Measurements from ENCODE around the gene ZYG11A. TPM values are rescaled to one million over a fixed set of nuclear protein-coding genes. Genes with fewer than 3 reads are reported as not detected.

Gene ZYG11A
- total and polyA plus RNA-seq, 2 of the 13 experiments (the other 11 are each of a cell fraction or from before 2014, with no cell fraction given), result not detected

DNA sequence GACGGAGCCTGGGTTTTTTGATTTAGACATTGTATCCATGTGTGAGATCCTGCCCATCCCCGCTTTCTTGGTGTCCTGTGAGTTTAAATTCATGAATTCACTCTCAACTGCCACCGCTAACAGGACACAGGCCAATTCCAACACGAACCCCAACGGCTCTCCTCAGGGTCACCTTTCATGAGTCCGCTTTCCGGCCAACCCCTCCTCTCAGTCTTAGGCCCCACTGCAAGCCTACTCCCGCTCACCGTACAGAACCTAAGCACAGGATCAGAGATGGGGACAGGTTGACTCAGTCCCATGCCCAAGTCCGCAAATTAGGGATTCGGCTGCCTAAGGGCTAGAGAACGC is 84.3 kb downstream of the ZYG11A start (continued):
- TF ChIP-seq ZNF274 (CRISPR knock-in tag; IDR thresholded peaks at IDR 0.05) (peak; percentile 9; the same call in 1 of the 2 replicates), DMAP1 (CRISPR knock-in tag; IDR thresholded peaks at IDR 0.05) (0 out of 2 replicates have a peak, but pooled peaks have one; percentile 7), SRY (CRISPR knock-in tag; IDR thresholded peaks at IDR 0.05) (no peak), ZFY (CRISPR knock-in tag; IDR thresholded peaks at IDR 0.05) (peak; percentile 52; the same call in 1 of the 2 replicates), EED (CRISPR knock-in tag; IDR thresholded peaks at IDR 0.05) (no peak), TOE1 (CRISPR knock-in tag; IDR thresholded peaks at IDR 0.05) (no peak), ESRRA (CRISPR knock-in tag; IDR thresholded peaks at IDR 0.05; ENCODE audit: low read depth) (peak; percentile 68; the same call in 1 of the 2 replicates), ZNF501 (CRISPR knock-in tag; IDR thresholded peaks at IDR 0.05) (peak; percentile 23; the same call in 1 of the 2 replicates), ZNF230 (CRISPR knock-in tag; IDR thresholded peaks at IDR 0.05) (no peak), NFE2 (CRISPR knock-in tag; IDR thresholded peaks at IDR 0.05) (no peak), GABPA (IDR thresholded peaks at IDR 0.05; ENCODE audit: low read depth, low read length) (no peak), GABPA (CRISPR knock-in tag; IDR thresholded peaks at IDR 0.05; ENCODE audit: low read depth) (no peak), ZNF20 (CRISPR knock-in tag; IDR thresholded peaks at IDR 0.05) (no peak), FOSL2 (CRISPR knock-in tag; IDR thresholded peaks at IDR 0.05) (0 out of 2 replicates have a peak, but pooled peaks have one; percentile 35), GZF1 (CRISPR knock-in tag; IDR thresholded peaks at IDR 0.05) (0 out of 2 replicates have a peak, but pooled peaks have one; percentile 50), GFI1 (CRISPR knock-in tag; IDR thresholded peaks at IDR 0.05; ENCODE audit: borderline replicate concordance) (no peak), ZNF572 (CRISPR knock-in tag; IDR thresholded peaks at IDR 0.05) (no peak), PHF20 (CRISPR knock-in tag; IDR thresholded peaks at IDR 0.05) (peak; percentile 16; the same call in 1 of the 2 replicates), ZNF138 (CRISPR knock-in tag; IDR thresholded peaks at IDR 0.05; ENCODE audit: low read depth) (no peak), ZFP1 (CRISPR knock-in tag; IDR thresholded peaks at IDR 0.05) (no peak), YEATS2 (CRISPR knock-in tag; IDR thresholded peaks at IDR 0.05; ENCODE audit: borderline replicate concordance) (no peak), RBAK (CRISPR knock-in tag; IDR thresholded peaks at IDR 0.05) (peak; percentile 87; the same call in 1 of the 2 replicates), HDAC2 (CRISPR knock-in tag; IDR thresholded peaks at IDR 0.05) (peak; percentile 20; the same call in 1 of the 2 replicates), CREB1 (IDR thresholded peaks at IDR 0.05) (no peak), CREB1 (CRISPR knock-in tag; IDR thresholded peaks at IDR 0.05) (no peak), POLR2A (IDR thresholded peaks at IDR 0.05; ENCODE audit: insufficient read depth in 1 of 2, low read depth in 2 of 2, low read length in 2 of 2) (no peak; a peak in 1 of 4 replicates), ZNF614 (CRISPR knock-in tag; IDR thresholded peaks at IDR 0.05; ENCODE audit: borderline replicate concordance) (0 out of 2 replicates have a peak, but pooled peaks have one; percentile 14), ZFP36L1 (CRISPR knock-in tag; IDR thresholded peaks at IDR 0.05) (0 out of 2 replicates have a peak, but pooled peaks have one; percentile 8)
- TF ChIP-seq, protein P1, sequence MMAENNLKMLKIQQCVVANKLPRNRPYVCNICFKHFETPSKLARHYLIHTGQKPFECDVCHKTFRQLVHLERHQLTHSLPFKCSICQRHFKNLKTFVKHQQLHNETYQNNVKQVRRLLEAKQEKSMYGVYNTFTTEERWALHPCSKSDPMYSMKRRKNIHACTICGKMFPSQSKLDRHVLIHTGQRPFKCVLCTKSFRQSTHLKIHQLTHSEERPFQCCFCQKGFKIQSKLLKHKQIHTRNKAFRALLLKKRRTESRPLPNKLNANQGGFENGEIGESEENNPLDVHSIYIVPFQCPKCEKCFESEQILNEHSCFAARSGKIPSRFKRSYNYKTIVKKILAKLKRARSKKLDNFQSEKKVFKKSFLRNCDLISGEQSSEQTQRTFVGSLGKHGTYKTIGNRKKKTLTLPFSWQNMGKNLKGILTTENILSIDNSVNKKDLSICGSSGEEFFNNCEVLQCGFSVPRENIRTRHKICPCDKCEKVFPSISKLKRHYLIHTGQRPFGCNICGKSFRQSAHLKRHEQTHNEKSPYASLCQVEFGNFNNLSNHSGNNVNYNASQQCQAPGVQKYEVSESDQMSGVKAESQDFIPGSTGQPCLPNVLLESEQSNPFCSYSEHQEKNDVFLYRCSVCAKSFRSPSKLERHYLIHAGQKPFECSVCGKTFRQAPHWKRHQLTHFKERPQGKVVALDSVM (CRISPR knock-in tag; IDR thresholded peaks at IDR 0.05), result peak; percentile 27; the same call in 1 of the 2 replicates
- TF ChIP-seq, protein P2, sequence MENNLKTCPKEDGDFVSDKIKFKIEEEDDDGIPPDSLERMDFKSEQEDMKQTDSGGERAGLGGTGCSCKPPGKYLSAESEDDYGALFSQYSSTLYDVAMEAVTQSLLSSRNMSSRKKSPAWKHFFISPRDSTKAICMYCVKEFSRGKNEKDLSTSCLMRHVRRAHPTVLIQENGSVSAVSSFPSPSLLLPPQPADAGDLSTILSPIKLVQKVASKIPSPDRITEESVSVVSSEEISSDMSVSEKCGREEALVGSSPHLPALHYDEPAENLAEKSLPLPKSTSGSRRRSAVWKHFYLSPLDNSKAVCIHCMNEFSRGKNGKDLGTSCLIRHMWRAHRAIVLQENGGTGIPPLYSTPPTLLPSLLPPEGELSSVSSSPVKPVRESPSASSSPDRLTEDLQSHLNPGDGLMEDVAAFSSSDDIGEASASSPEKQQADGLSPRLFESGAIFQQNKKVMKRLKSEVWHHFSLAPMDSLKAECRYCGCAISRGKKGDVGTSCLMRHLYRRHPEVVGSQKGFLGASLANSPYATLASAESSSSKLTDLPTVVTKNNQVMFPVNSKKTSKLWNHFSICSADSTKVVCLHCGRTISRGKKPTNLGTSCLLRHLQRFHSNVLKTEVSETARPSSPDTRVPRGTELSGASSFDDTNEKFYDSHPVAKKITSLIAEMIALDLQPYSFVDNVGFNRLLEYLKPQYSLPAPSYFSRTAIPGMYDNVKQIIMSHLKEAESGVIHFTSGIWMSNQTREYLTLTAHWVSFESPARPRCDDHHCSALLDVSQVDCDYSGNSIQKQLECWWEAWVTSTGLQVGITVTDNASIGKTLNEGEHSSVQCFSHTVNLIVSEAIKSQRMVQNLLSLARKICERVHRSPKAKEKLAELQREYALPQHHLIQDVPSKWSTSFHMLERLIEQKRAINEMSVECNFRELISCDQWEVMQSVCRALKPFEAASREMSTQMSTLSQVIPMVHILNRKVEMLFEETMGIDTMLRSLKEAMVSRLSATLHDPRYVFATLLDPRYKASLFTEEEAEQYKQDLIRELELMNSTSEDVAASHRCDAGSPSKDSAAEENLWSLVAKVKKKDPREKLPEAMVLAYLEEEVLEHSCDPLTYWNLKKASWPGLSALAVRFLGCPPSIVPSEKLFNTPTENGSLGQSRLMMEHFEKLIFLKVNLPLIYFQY (CRISPR knock-in tag; IDR thresholded peaks at IDR 0.05; ENCODE audit: borderline replicate concordance), result no peak

All from HepG2 (cell line).